ENCODE measurements around the gene PTPN20. TPM values are rescaled to one million over a fixed set of nuclear protein-coding genes. Genes with fewer than 3 reads are reported as not detected.
A peak's percentile ranks its signal among the peaks of the same experiment; 100 is the strongest.

Gene PTPN20
- total RNA-seq, 4 donors from 2014 or later = 1.8 to 3.7 (median 2.6) TPM

GRCh38 chr10:47027108-47027783 lies 116.0 kb downstream of the PTPN20 start:
- Histone ChIP-seq H3K27ac (no peak overlapping the region), H3K4me1 (peaks cover 0 to 6% (median 0%) of the 10 kb centered on the region in 4 donors), H3K27me3 (no peaks in the 10 kb centered on the region), H3K9me3 (no peaks in the 10 kb centered on the region), H3K4me3 (no peak overlapping the region), H3K36me3 (no peaks in the 10 kb centered on the region)
- TF ChIP-seq, protein P1, sequence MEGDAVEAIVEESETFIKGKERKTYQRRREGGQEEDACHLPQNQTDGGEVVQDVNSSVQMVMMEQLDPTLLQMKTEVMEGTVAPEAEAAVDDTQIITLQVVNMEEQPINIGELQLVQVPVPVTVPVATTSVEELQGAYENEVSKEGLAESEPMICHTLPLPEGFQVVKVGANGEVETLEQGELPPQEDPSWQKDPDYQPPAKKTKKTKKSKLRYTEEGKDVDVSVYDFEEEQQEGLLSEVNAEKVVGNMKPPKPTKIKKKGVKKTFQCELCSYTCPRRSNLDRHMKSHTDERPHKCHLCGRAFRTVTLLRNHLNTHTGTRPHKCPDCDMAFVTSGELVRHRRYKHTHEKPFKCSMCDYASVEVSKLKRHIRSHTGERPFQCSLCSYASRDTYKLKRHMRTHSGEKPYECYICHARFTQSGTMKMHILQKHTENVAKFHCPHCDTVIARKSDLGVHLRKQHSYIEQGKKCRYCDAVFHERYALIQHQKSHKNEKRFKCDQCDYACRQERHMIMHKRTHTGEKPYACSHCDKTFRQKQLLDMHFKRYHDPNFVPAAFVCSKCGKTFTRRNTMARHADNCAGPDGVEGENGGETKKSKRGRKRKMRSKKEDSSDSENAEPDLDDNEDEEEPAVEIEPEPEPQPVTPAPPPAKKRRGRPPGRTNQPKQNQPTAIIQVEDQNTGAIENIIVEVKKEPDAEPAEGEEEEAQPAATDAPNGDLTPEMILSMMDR (IDR thresholded peaks at IDR 0.05) = no peak
- TF ChIP-seq POLR2A (IDR thresholded peaks at IDR 0.05) = no peak
- no peak for TF ChIP-seq EP300 (IDR thresholded peaks at IDR 0.05)
- DNase-seq (ENCODE audit: low spot score in 2 of 2) = no peak
- 74 to 75% methylated on average over 8 to 9 of the region's 9 CpGs for WGBS, 2 donors

DNA sequence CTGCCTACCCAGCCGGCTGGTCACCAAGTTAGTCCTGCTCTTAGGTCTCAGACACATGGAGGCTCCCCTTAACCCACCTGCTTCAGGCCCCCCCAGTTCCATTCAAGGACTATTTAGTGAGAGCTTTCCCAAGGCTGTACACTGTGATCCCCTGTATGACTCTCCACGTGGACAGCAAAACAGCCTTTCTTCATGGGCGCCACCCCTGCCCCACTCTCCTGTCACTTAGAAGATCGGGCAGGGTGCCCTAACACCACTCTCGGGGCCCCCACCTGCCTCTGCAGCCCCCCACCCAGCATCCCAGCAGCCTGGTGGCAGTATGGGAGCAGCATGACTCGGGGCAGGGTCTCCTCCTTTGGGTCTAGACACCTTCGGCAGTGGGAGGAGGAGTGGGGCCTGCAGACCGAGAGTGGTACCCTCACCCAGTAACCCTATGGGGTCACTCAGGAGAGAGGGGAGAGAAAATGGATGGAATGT lies 116.6 kb downstream of the PTPN20 start:
- WGBS, 2 donors = 82 to 83% methylated on average over 8 of the region's 8 CpGs
- no peaks in the 10 kb centered on the region for H3K36me3 ChIP-seq
- H3K4me1 ChIP-seq = peaks cover 0 to 6% (median 0%) of the 10 kb centered on the region in 4 donors
- no peaks in the 10 kb centered on the region for H3K9me3 ChIP-seq
- no peak for DNase-seq (ENCODE audit: low spot score in 2 of 2)
- no peak overlapping the region for H3K27ac ChIP-seq
- H3K4me3 ChIP-seq = no peak overlapping the region
- TF ChIP-seq, protein P1 (IDR thresholded peaks at IDR 0.05) = no peak
- no peak for TF ChIP-seq EP300 (IDR thresholded peaks at IDR 0.05)
- no peak for TF ChIP-seq POLR2A (IDR thresholded peaks at IDR 0.05)
- no peaks in the 10 kb centered on the region for H3K27me3 ChIP-seq

- no peak for DNase-seq (ENCODE audit: low spot score in 2 of 2)
- 89 to 91% methylated on average over 8 of the region's 8 CpGs for WGBS, 2 donors
- no peak overlapping the region for H3K4me3 ChIP-seq
- H3K9me3 ChIP-seq = no peaks in the 10 kb centered on the region
- peaks cover 0 to 6% (median 0%) of the 10 kb centered on the region in 4 donors for H3K4me1 ChIP-seq
- no peak overlapping the region for H3K27ac ChIP-seq
- no peaks in the 10 kb centered on the region for H3K27me3 ChIP-seq
- H3K36me3 ChIP-seq = no peaks in the 10 kb centered on the region
- TF ChIP-seq, protein P1 (IDR thresholded peaks at IDR 0.05) = no peak
- TF ChIP-seq POLR2A (IDR thresholded peaks at IDR 0.05) (no peak), EP300 (IDR thresholded peaks at IDR 0.05) (no peak)
Observed at GRCh38 chr10:47028466-47028865, 117.2 kb downstream of the PTPN20 start.

DNA sequence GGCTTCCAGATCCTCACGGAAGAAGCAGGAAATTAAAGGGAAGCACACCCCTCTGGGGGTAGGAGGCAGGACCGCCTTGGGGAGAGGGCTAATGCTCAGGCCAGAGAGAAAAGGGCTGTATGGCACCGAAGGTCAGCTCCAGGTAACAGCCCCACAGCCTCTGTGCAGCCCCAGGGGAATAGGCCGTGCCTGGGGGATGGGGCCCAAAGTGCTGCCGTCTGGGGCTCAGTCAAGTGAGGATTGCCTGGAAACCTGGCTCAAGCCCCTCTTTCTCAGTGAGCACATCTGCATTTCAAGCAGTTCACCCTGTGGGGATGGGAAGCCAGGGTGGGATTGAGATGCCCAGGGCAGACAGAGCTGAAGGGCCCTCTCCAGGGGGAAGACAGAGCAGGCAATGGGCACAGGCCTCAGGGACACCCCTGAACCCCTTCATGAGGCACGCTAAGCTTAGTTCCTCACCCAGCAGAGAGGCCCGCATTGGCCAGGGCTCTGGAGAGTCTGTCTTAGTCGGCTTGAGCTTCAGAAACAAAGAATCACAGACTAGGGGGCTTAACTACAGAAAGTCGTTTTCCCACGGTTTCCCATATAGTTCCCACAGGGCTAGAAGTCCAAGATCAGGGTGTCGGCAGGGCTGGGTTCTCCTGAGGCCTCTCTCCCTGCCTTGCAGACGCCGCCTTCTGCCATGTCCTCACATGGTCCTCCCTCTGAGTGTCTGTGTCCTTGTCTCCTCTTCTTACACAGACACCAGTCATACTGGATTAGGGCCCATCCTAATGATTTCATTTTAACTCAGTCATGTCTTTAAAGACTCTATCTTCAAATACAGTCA lies 118.2 kb downstream of the PTPN20 start:
- no peaks in the 10 kb centered on the region for H3K36me3 ChIP-seq
- peaks cover 0 to 6% (median 0%) of the 10 kb centered on the region in 4 donors for H3K4me1 ChIP-seq
- 81 to 85% methylated on average over 13 of the region's 13 CpGs for WGBS, 2 donors
- no peaks in the 10 kb centered on the region for H3K9me3 ChIP-seq
- TF ChIP-seq EP300 (IDR thresholded peaks at IDR 0.05) (no peak), POLR2A (IDR thresholded peaks at IDR 0.05) (no peak)
- TF ChIP-seq, protein P1 (IDR thresholded peaks at IDR 0.05) = no peak
- no peak for DNase-seq (ENCODE audit: low spot score in 2 of 2)
- H3K27ac ChIP-seq = peak overlapping the region in 1 of 4 donors; percentile 75
- H3K27me3 ChIP-seq = no peaks in the 10 kb centered on the region
- no peak overlapping the region for H3K4me3 ChIP-seq

Data from tibial nerve (tissue), 4 donors.